Smooth muscle cell of bladder (primary cell): ENCODE data around the gene KIF26A. TPM values are rescaled to one million over a fixed set of nuclear protein-coding genes. Genes with fewer than 3 reads are reported as not detected.

Experiments
- total RNA-seq: library from RNA; depleted of rRNA; stranded (reverse); fragments of >200 nt; gene quantifications from 2 replicates; pipeline ENCODE4 v1.2.3, GENCODE V29; 2014

The KIF26A gene
- under 0.01 and 0.14 TPM in 2 replicates for total RNA-seq

GRCh38 chr14:104138098-104138717 lies at the start of gene KIF26A:
Gene KIF26A, plus strand, starts transcription at chr14:104138587. Its CDS starts 136 bp downstream, at chr14:104138723.

Other genes starting within 250 kb of the KIF26A start
- 0.37 and 0.57 TPM in 2 replicates for gene TDRD9, start 210.1 kb upstream of the KIF26A start, total RNA-seq
- not detected in 2 replicates for gene RD3L, start 196.1 kb upstream of the KIF26A start, total RNA-seq
- not detected in 2 replicates for gene ASPG, start 52.9 kb upstream of the KIF26A start, total RNA-seq